HL-60 (cell line): ENCODE data around the gene PHB1.

Experiments used
- GABPA ChIP-seq: IDR thresholded peaks from 2 replicates; pipeline ENCODE4 v1.6.1; 2012; ENCODE audit warnings: low read depth
- POLR2AphosphoS5 ChIP-seq: IDR thresholded peaks from 2 replicates; pipeline ENCODE4 v1.6.1; 2012; ENCODE audit warnings: low read depth
- SPI1 ChIP-seq: IDR thresholded peaks from 2 replicates; pipeline ENCODE4 v1.6.1; 2012; ENCODE audit warnings: low read depth, mild to moderate bottlenecking, borderline replicate concordance
- TF ChIP-seq, protein P1 (sequence below): IDR thresholded peaks from one replicate; pipeline ENCODE4 v1.5.1; 2011; ENCODE audit warnings: low read length, control low read depth, inconsistent platforms; ENCODE audit not compliant: insufficient read depth

DNA sequence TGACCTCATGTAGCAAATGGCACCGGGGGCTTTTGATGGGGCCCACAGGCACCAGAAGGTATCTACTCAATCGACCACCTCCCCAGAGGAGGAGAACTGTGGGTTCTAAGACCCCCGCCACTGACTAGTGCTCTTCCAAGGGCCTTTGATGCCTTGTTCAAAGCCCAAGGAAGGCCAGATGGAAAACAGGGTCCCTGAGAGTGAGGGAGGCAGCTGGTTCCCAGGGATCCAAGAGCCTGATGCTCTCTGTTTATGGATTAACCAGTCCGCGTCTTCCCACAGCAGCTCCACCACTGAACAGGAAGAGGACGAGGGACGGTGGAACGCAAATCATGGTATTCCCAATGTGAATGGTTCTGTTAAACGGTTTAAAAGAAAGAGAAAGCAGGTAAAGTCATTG is 7.6 kb downstream of the PHB1 start:
- TF ChIP-seq, protein P1, sequence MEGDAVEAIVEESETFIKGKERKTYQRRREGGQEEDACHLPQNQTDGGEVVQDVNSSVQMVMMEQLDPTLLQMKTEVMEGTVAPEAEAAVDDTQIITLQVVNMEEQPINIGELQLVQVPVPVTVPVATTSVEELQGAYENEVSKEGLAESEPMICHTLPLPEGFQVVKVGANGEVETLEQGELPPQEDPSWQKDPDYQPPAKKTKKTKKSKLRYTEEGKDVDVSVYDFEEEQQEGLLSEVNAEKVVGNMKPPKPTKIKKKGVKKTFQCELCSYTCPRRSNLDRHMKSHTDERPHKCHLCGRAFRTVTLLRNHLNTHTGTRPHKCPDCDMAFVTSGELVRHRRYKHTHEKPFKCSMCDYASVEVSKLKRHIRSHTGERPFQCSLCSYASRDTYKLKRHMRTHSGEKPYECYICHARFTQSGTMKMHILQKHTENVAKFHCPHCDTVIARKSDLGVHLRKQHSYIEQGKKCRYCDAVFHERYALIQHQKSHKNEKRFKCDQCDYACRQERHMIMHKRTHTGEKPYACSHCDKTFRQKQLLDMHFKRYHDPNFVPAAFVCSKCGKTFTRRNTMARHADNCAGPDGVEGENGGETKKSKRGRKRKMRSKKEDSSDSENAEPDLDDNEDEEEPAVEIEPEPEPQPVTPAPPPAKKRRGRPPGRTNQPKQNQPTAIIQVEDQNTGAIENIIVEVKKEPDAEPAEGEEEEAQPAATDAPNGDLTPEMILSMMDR, result no peak
- no peak for TF ChIP-seq SPI1
- no peak for TF ChIP-seq POLR2AphosphoS5
- no peak for TF ChIP-seq GABPA
